ENCODE results near the gene ENKD1.

DNA sequence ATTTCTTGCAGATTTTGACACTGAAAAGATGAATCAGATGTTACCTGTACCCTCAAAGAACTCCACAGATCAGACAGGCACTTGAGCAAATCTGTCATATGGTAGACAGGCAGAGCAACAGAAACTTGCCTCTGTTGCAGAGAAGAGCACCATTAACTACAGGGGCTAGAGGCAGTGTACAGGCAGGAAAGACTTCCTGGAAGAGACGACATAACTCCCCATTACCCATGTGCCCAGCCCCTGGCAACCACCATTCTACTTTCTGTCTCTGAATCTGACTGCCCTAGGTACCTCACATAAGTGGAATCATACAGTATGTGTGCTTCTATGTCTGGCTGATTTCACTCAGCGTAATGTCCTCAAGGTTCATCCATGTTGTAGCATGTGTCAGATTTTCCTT is 37.1 kb upstream of the ENKD1 start:
- TF ChIP-seq, protein P1, sequence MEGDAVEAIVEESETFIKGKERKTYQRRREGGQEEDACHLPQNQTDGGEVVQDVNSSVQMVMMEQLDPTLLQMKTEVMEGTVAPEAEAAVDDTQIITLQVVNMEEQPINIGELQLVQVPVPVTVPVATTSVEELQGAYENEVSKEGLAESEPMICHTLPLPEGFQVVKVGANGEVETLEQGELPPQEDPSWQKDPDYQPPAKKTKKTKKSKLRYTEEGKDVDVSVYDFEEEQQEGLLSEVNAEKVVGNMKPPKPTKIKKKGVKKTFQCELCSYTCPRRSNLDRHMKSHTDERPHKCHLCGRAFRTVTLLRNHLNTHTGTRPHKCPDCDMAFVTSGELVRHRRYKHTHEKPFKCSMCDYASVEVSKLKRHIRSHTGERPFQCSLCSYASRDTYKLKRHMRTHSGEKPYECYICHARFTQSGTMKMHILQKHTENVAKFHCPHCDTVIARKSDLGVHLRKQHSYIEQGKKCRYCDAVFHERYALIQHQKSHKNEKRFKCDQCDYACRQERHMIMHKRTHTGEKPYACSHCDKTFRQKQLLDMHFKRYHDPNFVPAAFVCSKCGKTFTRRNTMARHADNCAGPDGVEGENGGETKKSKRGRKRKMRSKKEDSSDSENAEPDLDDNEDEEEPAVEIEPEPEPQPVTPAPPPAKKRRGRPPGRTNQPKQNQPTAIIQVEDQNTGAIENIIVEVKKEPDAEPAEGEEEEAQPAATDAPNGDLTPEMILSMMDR (IDR thresholded peaks at IDR 0.05; ENCODE audit: low read length), result no peak
- no peak for TF ChIP-seq EZH2 (IDR thresholded peaks at IDR 0.05; ENCODE audit: borderline replicate concordance, low read length)
